Measurements from ENCODE around the gene SMIM22.

SMIM22 gene

DNA sequence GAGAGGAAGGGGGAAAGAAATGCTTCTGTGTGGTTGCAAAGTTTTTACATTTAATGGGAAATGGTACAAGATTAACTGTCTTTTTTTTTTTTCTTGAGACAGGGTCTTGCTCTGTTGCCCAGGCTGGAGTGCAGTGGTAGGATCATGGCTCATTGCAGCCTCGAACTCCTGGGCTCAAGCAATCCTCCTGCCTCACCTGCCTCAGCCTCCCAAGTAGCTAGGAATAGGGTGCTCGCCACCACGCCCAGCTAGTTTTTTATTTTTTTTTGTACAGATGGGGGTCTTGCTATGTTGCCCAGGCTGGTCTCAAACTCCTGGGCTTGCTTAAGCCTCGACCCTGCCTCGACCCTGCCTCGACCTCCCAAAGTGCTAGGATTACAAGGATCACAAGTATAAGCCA, 11.1 kb downstream of the SMIM22 start:
- no peak overlapping the region for H3K9ac ChIP-seq
- H3K27ac ChIP-seq = no peak overlapping the region
- no peak overlapping the region for H3K4me3 ChIP-seq (IDR thresholded peaks at IDR 0.05; ENCODE audit: insufficient read depth, low read depth, low read length)
- H4K20me1 ChIP-seq (ENCODE audit: insufficient read depth) = no peaks in the 10 kb centered on the region
- H3K4me1 ChIP-seq (ENCODE audit: low read depth, poor library complexity, severe bottlenecking) = peaks cover 8% of the 10 kb centered on the region
- peaks cover 8% of the 10 kb centered on the region; the same call in 1 of the 2 replicates for H3K36me3 ChIP-seq (ENCODE audit: insufficient read depth)
- H3K27me3 ChIP-seq (ENCODE audit: insufficient read depth, low read depth) = no peaks in the 10 kb centered on the region
- no peak overlapping the region for H2AFZ ChIP-seq (ENCODE audit: low read depth)
- no peaks in the 10 kb centered on the region for H3K79me2 ChIP-seq (ENCODE audit: insufficient read depth, low read depth)
- no peak overlapping the region for H3K4me2 ChIP-seq
- TF ChIP-seq, protein P1, sequence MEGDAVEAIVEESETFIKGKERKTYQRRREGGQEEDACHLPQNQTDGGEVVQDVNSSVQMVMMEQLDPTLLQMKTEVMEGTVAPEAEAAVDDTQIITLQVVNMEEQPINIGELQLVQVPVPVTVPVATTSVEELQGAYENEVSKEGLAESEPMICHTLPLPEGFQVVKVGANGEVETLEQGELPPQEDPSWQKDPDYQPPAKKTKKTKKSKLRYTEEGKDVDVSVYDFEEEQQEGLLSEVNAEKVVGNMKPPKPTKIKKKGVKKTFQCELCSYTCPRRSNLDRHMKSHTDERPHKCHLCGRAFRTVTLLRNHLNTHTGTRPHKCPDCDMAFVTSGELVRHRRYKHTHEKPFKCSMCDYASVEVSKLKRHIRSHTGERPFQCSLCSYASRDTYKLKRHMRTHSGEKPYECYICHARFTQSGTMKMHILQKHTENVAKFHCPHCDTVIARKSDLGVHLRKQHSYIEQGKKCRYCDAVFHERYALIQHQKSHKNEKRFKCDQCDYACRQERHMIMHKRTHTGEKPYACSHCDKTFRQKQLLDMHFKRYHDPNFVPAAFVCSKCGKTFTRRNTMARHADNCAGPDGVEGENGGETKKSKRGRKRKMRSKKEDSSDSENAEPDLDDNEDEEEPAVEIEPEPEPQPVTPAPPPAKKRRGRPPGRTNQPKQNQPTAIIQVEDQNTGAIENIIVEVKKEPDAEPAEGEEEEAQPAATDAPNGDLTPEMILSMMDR (conservative IDR thresholded peaks at IDR 0.05; ENCODE audit: low read depth, low read length) = no peak

DNA sequence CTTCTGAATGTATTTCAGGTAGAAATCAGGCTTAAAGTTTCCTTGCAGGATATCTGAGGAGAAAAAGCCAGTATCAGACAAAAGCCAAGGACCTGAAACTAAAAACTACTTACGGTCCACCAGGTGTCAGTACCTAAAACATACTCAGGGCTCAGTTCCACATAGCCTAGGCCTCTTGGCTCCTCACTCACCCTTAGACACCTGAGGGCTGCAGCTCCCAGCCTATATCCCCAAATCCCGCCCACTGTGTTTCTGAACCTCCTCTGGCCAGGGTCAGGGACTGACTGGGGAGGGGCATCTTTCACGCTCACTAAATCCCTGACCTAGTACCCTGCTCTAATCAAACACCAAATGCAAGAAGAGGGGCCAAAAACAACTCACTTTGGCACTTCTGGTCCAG, 16.1 kb downstream of the SMIM22 start:
- peaks cover 26% of the 10 kb centered on the region; the same call in 1 of the 2 replicates for H3K36me3 ChIP-seq (ENCODE audit: insufficient read depth)

GRCh38 chr16:4811773-4812172, 16.6 kb downstream of the SMIM22 start:
- TF ChIP-seq, protein P1 (conservative IDR thresholded peaks at IDR 0.05; ENCODE audit: low read depth, low read length) = no peak
- Histone ChIP-seq H3K4me1 (ENCODE audit: low read depth, poor library complexity, severe bottlenecking) (no peaks in the 10 kb centered on the region), H4K20me1 (ENCODE audit: insufficient read depth) (no peaks in the 10 kb centered on the region), H3K4me3 (IDR thresholded peaks at IDR 0.05; ENCODE audit: insufficient read depth, low read depth, low read length) (no peak overlapping the region), H3K79me2 (ENCODE audit: insufficient read depth, low read depth) (no peaks in the 10 kb centered on the region), H3K27me3 (ENCODE audit: insufficient read depth, low read depth) (no peaks in the 10 kb centered on the region), H3K27ac (no peak overlapping the region), H2AFZ (ENCODE audit: low read depth) (no peak overlapping the region), H3K36me3 (ENCODE audit: insufficient read depth) (peaks cover 27% of the 10 kb centered on the region; the same call in 1 of the 2 replicates), H3K4me2 (no peak overlapping the region), H3K9ac (no peak overlapping the region)

More for the DNA sequence above, 16.1 kb downstream of the SMIM22 start:
- TF ChIP-seq, protein P1 (conservative IDR thresholded peaks at IDR 0.05; ENCODE audit: low read depth, low read length) = no peak
- H3K4me2 ChIP-seq = no peak overlapping the region
- H3K79me2 ChIP-seq (ENCODE audit: insufficient read depth, low read depth) = no peaks in the 10 kb centered on the region
- H3K9ac ChIP-seq = no peak overlapping the region
- H3K27ac ChIP-seq = no peak overlapping the region
- H3K4me1 ChIP-seq (ENCODE audit: low read depth, poor library complexity, severe bottlenecking) = no peaks in the 10 kb centered on the region
- H2AFZ ChIP-seq (ENCODE audit: low read depth) = no peak overlapping the region
- no peaks in the 10 kb centered on the region for H4K20me1 ChIP-seq (ENCODE audit: insufficient read depth)
- H3K4me3 ChIP-seq (IDR thresholded peaks at IDR 0.05; ENCODE audit: insufficient read depth, low read depth, low read length) = no peak overlapping the region
- H3K27me3 ChIP-seq (ENCODE audit: insufficient read depth, low read depth) = no peaks in the 10 kb centered on the region

DNA sequence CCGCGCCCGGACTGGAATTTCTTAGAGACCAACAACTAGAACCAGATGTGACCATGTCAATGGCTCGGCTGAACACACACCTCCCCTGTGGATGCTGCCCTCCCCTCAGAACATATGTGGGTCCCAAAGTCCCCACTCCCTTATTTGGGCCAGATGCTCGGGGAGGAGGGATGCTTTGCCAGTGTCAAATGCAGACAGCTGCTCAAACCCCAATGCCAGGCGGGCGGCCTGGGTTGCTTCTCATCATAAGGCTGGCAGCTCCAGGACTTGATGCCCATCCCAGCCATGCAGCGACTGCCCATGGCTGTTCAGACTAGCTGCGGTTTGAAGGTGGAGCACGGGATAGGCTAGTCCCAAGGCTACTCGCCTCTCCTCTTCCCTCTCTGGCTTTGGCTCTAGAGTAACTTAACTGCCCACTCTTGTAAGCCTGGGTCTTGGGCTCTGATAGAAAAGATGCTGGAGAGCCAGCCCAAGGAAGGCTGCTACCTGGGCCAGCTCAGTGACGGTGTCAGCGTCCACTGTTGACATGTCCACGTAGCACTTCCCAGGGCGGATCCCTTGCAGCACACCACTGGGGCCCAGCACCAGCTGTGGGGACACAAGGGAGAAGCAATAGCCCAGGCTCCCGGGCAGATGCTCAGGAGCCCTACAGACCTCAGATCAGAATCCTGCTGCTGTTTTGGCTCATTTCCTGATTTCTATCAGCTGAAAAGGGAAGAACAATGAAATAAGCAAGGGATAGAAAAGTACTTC, 18.3 kb downstream of the SMIM22 start:
- Histone ChIP-seq H3K4me3 (IDR thresholded peaks at IDR 0.05; ENCODE audit: insufficient read depth, low read depth, low read length) (no peak overlapping the region), H3K36me3 (ENCODE audit: insufficient read depth) (peaks cover 19% of the 10 kb centered on the region; the same call in 1 of the 2 replicates), H3K9ac (no peak overlapping the region), H3K79me2 (ENCODE audit: insufficient read depth, low read depth) (no peaks in the 10 kb centered on the region), H4K20me1 (ENCODE audit: insufficient read depth) (no peaks in the 10 kb centered on the region), H3K27me3 (ENCODE audit: insufficient read depth, low read depth) (no peaks in the 10 kb centered on the region), H2AFZ (ENCODE audit: low read depth) (no peak overlapping the region), H3K4me1 (ENCODE audit: low read depth, poor library complexity, severe bottlenecking) (no peaks in the 10 kb centered on the region), H3K4me2 (no peak overlapping the region), H3K27ac (no peak overlapping the region)
- TF ChIP-seq, protein P1 (conservative IDR thresholded peaks at IDR 0.05; ENCODE audit: low read depth, low read length) = no peak
